K562 (cell line): ENCODE data around the gene CFAP141. TPM values are rescaled to one million over a fixed set of nuclear protein-coding genes. Genes with fewer than 3 reads are reported as not detected.

Experiments used
- ATAC-seq: fragments of 200-7000 bp; cut with Tn5 transposase; 3 replicates; pipeline ENCODE4 v1.9.1; 2020; ENCODE audit warnings: moderate library complexity
- BruUV-seq: library from RNA; stranded (reverse); fragments of 400-500 nt; replicated peaks from 2 replicates; lab custom pipeline; 2021; lab: Mats Ljungman, UMichigan
- CTCF ChIA-PET: fragments of 300-600 bp; formaldehyde crosslinking; extraction: SDS; loops from one replicate; lab custom pipeline; 2021; ENCODE audit warnings: low intra/inter-chr PET ratio; lab: Yijun Ruan, JAX
- POLR2A ChIA-PET: fragments of 300-600, 350-650 bp; sonication (Branson Sonifier 250); formaldehyde crosslinking; extraction: SDS; loops from one replicate; lab custom pipeline; 2021; ENCODE audit warnings: antibody characterized with exemption, inconsistent platforms; lab: Yijun Ruan, JAX
- DNase-seq, 4 experiments: peaks; one replicate each; pipeline versions ENCODE4 v3.0.0 to v3.0.0-alpha.2; 2011 to 2018; ENCODE audit warnings: low spot score in 3 of 4, mixed read lengths in 3 of 4; ENCODE audit errors: extremely low read depth in 1 of 4
- FAIRE-seq: peaks from 2 replicates; lab custom pipeline; 2011; peaks lifted over from hg19 to GRCh38; lab: Jason Lieb, UNC
- H2AFZ ChIP-seq: 2 replicates; pipeline ENCODE4 v1.6.0; 2011; ENCODE audit warnings: low read depth, low read length, control low read depth, inconsistent platforms
- H3K27ac ChIP-seq: fragments of 200-600 bp; 3 replicates; pipeline ENCODE4 v1.8.0; 2011; ENCODE audit warnings: low read depth, mild to moderate bottlenecking, control low read depth, inconsistent platforms, low read length, moderate library complexity, mixed read lengths; ENCODE audit errors: extremely low read depth
- H3K27me3 ChIP-seq, 2 experiments: fragments of 300-600 bp in 1 of 2; 2 replicates in 1 of 2; 3 replicates in 1 of 2; pipeline versions ENCODE4 v1.6.0 to v1.8.0; 2011; ENCODE audit warnings: inconsistent platforms in 2 of 2, low read length in 2 of 2, mild to moderate bottlenecking in 1 of 2, mixed read lengths in 1 of 2, moderate library complexity in 1 of 2; ENCODE audit not compliant: control insufficient read depth in 2 of 2, insufficient read depth in 2 of 2
- H3K36me3 ChIP-seq: fragments of 300-600 bp; 3 replicates; pipeline ENCODE4 v1.8.0; 2011; ENCODE audit warnings: mild to moderate bottlenecking, low read length, inconsistent platforms; ENCODE audit not compliant: control insufficient read depth, insufficient read depth
- H3K4me1 ChIP-seq, 2 experiments: fragments of 200-600 bp in 1 of 2; replicated peaks in 1 of 2; 2 replicates in 1 of 2; 3 replicates in 1 of 2; pipeline versions ENCODE4 v1.5.1 to v1.8.0; 2011; ENCODE audit warnings: inconsistent platforms in 2 of 2, low read length in 2 of 2, mild to moderate bottlenecking in 1 of 2, mixed read lengths in 1 of 2, moderate library complexity in 1 of 2; ENCODE audit not compliant: control insufficient read depth in 2 of 2, insufficient read depth in 2 of 2
- H3K4me2 ChIP-seq: 2 replicates; pipeline ENCODE4 v1.6.1; 2011; ENCODE audit warnings: low read length, control low read depth, inconsistent platforms, mixed read lengths; ENCODE audit not compliant: insufficient read depth
- H3K4me3 ChIP-seq: fragments of 200-600 bp; sonication (generic), shearing (Covaris generic); 2 replicates; pipeline ENCODE4 v1.5.1; 2016; ENCODE audit warnings: control low read depth, inconsistent platforms
- H3K79me2 ChIP-seq: fragments of 200-600 bp; 3 replicates; pipeline ENCODE4 v1.8.0; 2011; ENCODE audit warnings: low read length, inconsistent platforms; ENCODE audit not compliant: control insufficient read depth, insufficient read depth
- H3K9ac ChIP-seq, 2 experiments: 2 replicates each; pipeline versions ENCODE4 v1.6.0 to v1.6.1; 2011; ENCODE audit warnings: low read depth in 2 of 2, low read length in 2 of 2, control low read depth in 1 of 2, inconsistent platforms in 1 of 2, mild to moderate bottlenecking in 1 of 2, mixed read lengths in 1 of 2; ENCODE audit not compliant: insufficient read depth in 1 of 2
- H3K9me1 ChIP-seq: one replicate; pipeline ENCODE4 v1.6.0; 2011; ENCODE audit warnings: inconsistent platforms, mild to moderate bottlenecking, low read length, moderate library complexity; ENCODE audit not compliant: control insufficient read depth, insufficient read depth
- H3K9me3 ChIP-seq: replicated peaks from 2 replicates; pipeline ENCODE4 v1.5.1; 2011; ENCODE audit warnings: low read depth, low read length, inconsistent platforms; ENCODE audit not compliant: control insufficient read depth, insufficient read depth
- H4K20me1 ChIP-seq: replicated peaks from 2 replicates; pipeline ENCODE4 v1.6.1; 2011; ENCODE audit warnings: low read length, inconsistent platforms, mixed read lengths; ENCODE audit not compliant: control insufficient read depth, insufficient read depth
- CBFA2T3 ChIP-seq: fragments of 450-650 bp; IDR thresholded peaks from 2 replicates; pipeline ENCODE4 v1.6.1; 2017
- CREM ChIP-seq: IDR thresholded peaks from 2 replicates; pipeline ENCODE4 v1.6.1; 2014; ENCODE audit warnings: antibody characterized with exemption, low read depth
- EGR1 ChIP-seq: fragments of 450-650 bp; conservative IDR thresholded peaks from 2 replicates; pipeline ENCODE4 v1.6.1; 2017; ENCODE audit warnings: mild to moderate bottlenecking
- FOXM1 ChIP-seq, 2 experiments: fragments of 450-650 bp in 1 of 2; sonication (generic) in 1 of 2; formaldehyde crosslinking in 1 of 2; IDR thresholded peaks; 2 replicates each; pipeline versions ENCODE4 v1.6.1 to v1.9.0; 2017 to 2022; ENCODE audit warnings: low read depth in 2 of 2, mild to moderate bottlenecking in 2 of 2, missing genetic modification reagents in 1 of 2, moderate library complexity in 1 of 2
- LCOR ChIP-seq: sonication (generic); formaldehyde crosslinking; IDR thresholded peaks from 2 replicates; pipeline ENCODE4 v1.8.0; 2022; ENCODE audit warnings: mild to moderate bottlenecking, missing genetic modification reagents
- PKNOX1 ChIP-seq: fragments of 450-650 bp; IDR thresholded peaks from 2 replicates; pipeline ENCODE4 v1.6.1; 2016
- RCOR1 ChIP-seq, 2 experiments: IDR thresholded peaks; 2 replicates each; pipeline ENCODE4 v1.6.1; 2012; ENCODE audit warnings: low read depth in 2 of 2, low read length in 2 of 2, borderline replicate concordance in 1 of 2, improper control_type of control experiment in 1 of 2
- SIN3A ChIP-seq, 2 experiments: fragments of 150-350 bp in 1 of 2; IDR thresholded peaks; 2 replicates each; pipeline ENCODE4 v1.6.1; 2011 to 2016; ENCODE audit warnings: borderline replicate concordance in 2 of 2, low read depth in 2 of 2, low read length in 2 of 2, mild to moderate bottlenecking in 2 of 2, moderate library complexity in 2 of 2; ENCODE audit not compliant: control insufficient read depth in 1 of 2
- SIX5 ChIP-seq, 2 experiments: IDR thresholded peaks; 2 replicates each; pipeline ENCODE4 v1.6.1; 2011; ENCODE audit warnings: low read length in 2 of 2, borderline replicate concordance in 1 of 2, low read depth in 1 of 2, mild to moderate bottlenecking in 1 of 2, moderate library complexity in 1 of 2; ENCODE audit not compliant: insufficient read depth in 1 of 2
- TFE3 ChIP-seq: fragments of 450-650 bp; formaldehyde crosslinking; IDR thresholded peaks from 2 replicates; pipeline ENCODE4 v1.4.0; 2020; ENCODE audit warnings: mild to moderate bottlenecking, mixed read lengths
- ZNF133 ChIP-seq: fragments of 250-450 bp; sonication (Bioruptor Pico); IDR thresholded peaks from 2 replicates; pipeline ENCODE4 v1.4.0; 2020; ENCODE audit warnings: mild to moderate bottlenecking
- ZNF184 ChIP-seq: sonication (generic); formaldehyde crosslinking; IDR thresholded peaks from 2 replicates; pipeline ENCODE4 v1.5.0; 2020; ENCODE audit warnings: missing genetic modification reagents
- WGBS: fragments of 100-300 bp; shearing (Covaris generic); methylation state at CpG from one replicate; pipeline ENCODE4 v1.1.6; 2016; ENCODE audit warnings: low coverage, mixed read lengths; ENCODE audit not compliant: insufficient coverage; ENCODE audit errors: missing lambda C conversion rate; 5-methylcytosine and 5-hydroxymethylcytosine counted together
- in situ Hi-C: fragments of 300-500 bp; cut with MboI; formaldehyde crosslinking; loops from 4 replicates; pipeline ENCODE4 v1.15.0; 2018; ENCODE audit warnings: inconsistent platforms, mixed read lengths
- intact Hi-C: fragments of 100-400 bp; cut with micrococcal nuclease; formaldehyde crosslinking; loops from 2 replicates; pipeline ENCODE4 v1.14.2; 2022
- polyA plus RNA-seq, 8 experiments: library from polyadenylated mRNA; depleted of rRNA in 4 of 8; stranded (reverse) in 5 of 8; unstranded in 3 of 8; fragments of >200 nt; fragmentation: Nextera tagmentation in 2 of 8; fragmentation: Illumina TruSeq in 1 of 8; extraction: Ambion mirVana in 2 of 8; extraction: Trizol in 1 of 8; gene quantifications; 2 replicates each; pipeline versions ENCODE4 v1.2.1 to v1.2.3, GENCODE V29; 2011 to 2014; ENCODE audit warnings: inconsistent platforms in 1 of 8, missing spikeins in 1 of 8
- total RNA-seq, 7 experiments: library from RNA; depleted of rRNA in 6 of 7; stranded (reverse); fragments of >200 nt in 6 of 7; fragmentation: Illumina TruSeq in 2 of 7; extraction: Trizol in 2 of 7; gene quantifications; 2 replicates each; pipeline versions ENCODE4 v1.2.1 to v1.2.3, GENCODE V29; 2011 to 2021; ENCODE audit warnings: low replicate concordance in 1 of 7
- TF ChIP-seq, protein P1 (sequence below): sonication (generic); IDR thresholded peaks from 2 replicates; pipeline ENCODE4 v1.6.1; 2016
- TF ChIP-seq, protein P2 (sequence below): fragments of 450-650 bp; IDR thresholded peaks from 2 replicates; pipeline ENCODE4 v1.6.1; 2018; ENCODE audit not compliant: partially characterized antibody

The CFAP141 gene
- total and polyA plus RNA-seq, 9 of the 15 experiments (the other 6 are each of a cell fraction or from before 2014, with no cell fraction given): not detected

DNA sequence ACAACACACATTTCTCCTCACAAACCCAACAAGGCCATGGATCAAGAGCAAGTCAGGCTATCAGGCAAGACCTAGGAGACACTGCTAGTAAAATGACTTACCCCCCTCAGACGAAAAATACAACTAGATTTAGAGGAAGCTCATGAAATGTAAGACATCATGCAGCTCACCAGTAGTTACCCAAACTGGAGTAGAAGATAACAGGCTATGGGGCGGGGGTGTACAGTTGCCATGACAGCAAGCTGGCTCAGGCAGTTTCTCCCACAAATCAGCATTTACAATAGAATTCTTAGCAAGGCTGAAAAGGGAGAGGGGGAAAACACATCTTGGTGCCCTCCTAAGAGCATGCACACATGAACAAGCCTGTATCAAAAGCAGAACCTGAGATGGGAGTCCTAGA is 28.1 kb downstream of the CFAP141 start:
- ATAC-seq (peak; percentile 46), DNase-seq (peak; percentile 37 to 85 (median 58)), FAIRE-seq (peak; percentile 68)
- Histone ChIP-seq H3K9ac (peak overlapping the region in 1 of 2 experiments; percentile 5; a peak in 1 of 4 replicates), H4K20me1 (peaks cover 55% of the 10 kb centered on the region), H3K27ac (peak overlapping the region; percentile 65), H3K27me3 (no peaks in the 10 kb centered on the region), H2AFZ (no peak overlapping the region), H3K79me2 (peaks cover 87% of the 10 kb centered on the region), H3K9me3 (no peaks in the 10 kb centered on the region; the same call in 1 of the 2 replicates), H3K9me1 (no peaks in the 10 kb centered on the region), H3K36me3 (peaks cover 74% of the 10 kb centered on the region), H3K4me2 (peak overlapping the region; percentile 74), H3K4me3 (peak overlapping the region; percentile 2; the same call in 1 of the 2 replicates), H3K4me1 (peaks cover 17 to 40% of the 10 kb centered on the region in 2 experiments)
- CTCF ChIA-PET: no interaction called here
- intact Hi-C loops: no loop called here
- in situ Hi-C loops: no loop called here
- POLR2A ChIA-PET: interaction anchor here (0.6 to 3.9 kb wide), 8 partner anchors 9 to 884 kb away, joined by 3 to 22 read pairs (median 3); partner anchors contain the start of gene RPS27
- BruUV-seq: no TSS peak
- WGBS: 0% methylated on average over 2 of the region's 2 CpGs
- peak; percentile 94 for TF ChIP-seq EGR1
- TF ChIP-seq FOXM1 (IDR thresholded peaks at IDR 0.05; ENCODE audit: low read depth): no peak
- TF ChIP-seq FOXM1 (CRISPR knock-in tag; IDR thresholded peaks at IDR 0.05; ENCODE audit: low read depth): no peak
- TF ChIP-seq LCOR (CRISPR knock-in tag): 0 out of 2 replicates have a peak, but pooled peaks have one; percentile 21
- no peak for TF ChIP-seq ZNF184 (CRISPR knock-in tag)
- TF ChIP-seq SIN3A (IDR thresholded peaks at IDR 0.05; ENCODE audit: borderline replicate concordance in 2 of 2, control insufficient read depth in 1 of 2, low read depth in 2 of 2, low read length in 2 of 2): peak in 1 of 2 experiments; percentile 64; a peak in 1 of 4 replicates
- TF ChIP-seq CREM: 0 out of 2 replicates have a peak, but pooled peaks have one; percentile 20
- no peak for TF ChIP-seq ZNF133 (CRISPR knock-in tag)
- TF ChIP-seq CBFA2T3: peak; percentile 30; the same call in 1 of the 2 replicates
- TF ChIP-seq, protein P1, sequence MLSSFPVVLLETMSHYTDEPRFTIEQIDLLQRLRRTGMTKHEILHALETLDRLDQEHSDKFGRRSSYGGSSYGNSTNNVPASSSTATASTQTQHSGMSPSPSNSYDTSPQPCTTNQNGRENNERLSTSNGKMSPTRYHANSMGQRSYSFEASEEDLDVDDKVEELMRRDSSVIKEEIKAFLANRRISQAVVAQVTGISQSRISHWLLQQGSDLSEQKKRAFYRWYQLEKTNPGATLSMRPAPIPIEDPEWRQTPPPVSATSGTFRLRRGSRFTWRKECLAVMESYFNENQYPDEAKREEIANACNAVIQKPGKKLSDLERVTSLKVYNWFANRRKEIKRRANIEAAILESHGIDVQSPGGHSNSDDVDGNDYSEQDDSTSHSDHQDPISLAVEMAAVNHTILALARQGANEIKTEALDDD: peak; percentile 99
- peak; percentile 41; the same call in 1 of the 2 replicates for TF ChIP-seq PKNOX1
- TF ChIP-seq, protein P2, sequence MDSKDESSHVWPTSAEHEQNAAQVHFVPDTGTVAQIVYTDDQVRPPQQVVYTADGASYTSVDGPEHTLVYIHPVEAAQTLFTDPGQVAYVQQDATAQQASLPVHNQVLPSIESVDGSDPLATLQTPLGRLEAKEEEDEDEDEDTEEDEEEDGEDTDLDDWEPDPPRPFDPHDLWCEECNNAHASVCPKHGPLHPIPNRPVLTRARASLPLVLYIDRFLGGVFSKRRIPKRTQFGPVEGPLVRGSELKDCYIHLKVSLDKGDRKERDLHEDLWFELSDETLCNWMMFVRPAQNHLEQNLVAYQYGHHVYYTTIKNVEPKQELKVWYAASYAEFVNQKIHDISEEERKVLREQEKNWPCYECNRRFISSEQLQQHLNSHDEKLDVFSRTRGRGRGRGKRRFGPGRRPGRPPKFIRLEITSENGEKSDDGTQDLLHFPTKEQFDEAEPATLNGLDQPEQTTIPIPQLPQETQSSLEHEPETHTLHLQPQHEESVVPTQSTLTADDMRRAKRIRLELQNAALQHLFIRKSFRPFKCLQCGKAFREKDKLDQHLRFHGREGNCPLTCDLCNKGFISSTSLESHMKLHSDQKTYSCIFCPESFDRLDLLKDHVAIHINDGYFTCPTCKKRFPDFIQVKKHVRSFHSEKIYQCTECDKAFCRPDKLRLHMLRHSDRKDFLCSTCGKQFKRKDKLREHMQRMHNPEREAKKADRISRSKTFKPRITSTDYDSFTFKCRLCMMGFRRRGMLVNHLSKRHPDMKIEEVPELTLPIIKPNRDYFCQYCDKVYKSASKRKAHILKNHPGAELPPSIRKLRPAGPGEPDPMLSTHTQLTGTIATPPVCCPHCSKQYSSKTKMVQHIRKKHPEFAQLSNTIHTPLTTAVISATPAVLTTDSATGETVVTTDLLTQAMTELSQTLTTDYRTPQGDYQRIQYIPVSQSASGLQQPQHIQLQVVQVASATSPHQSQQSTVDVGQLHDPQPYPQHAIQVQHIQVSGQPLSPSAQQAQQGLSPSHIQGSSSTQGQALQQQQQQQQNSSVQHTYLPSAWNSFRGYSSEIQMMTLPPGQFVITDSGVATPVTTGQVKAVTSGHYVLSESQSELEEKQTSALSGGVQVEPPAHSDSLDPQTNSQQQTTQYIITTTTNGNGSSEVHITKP: peak; percentile 80
- peak in 1 of 2 experiments; percentile 80; a peak in 2 of 4 replicates for TF ChIP-seq RCOR1 (IDR thresholded peaks at IDR 0.05; ENCODE audit: borderline replicate concordance in 1 of 2, low read depth in 2 of 2, low read length in 2 of 2)
- TF ChIP-seq TFE3: no peak
- TF ChIP-seq SIX5 (IDR thresholded peaks at IDR 0.05; ENCODE audit: borderline replicate concordance in 1 of 2, insufficient read depth in 1 of 2, low read depth in 1 of 2, low read length in 2 of 2): no peak
